Fibroblast of lung (primary cell): ENCODE data around the gene KRTAP23-1. TPM values are rescaled to one million over a fixed set of nuclear protein-coding genes. Genes with fewer than 3 reads are reported as not detected.
A peak's percentile ranks its signal among the peaks of the same experiment; 100 is the strongest.

Source experiments
- DNase-seq, 2 donors: peaks; one replicate each; pipeline versions ENCODE4 v3.0.0 to v3.0.0-alpha.2; 2010; ENCODE audit warnings: low read depth in 2 of 2
- H2AFZ ChIP-seq: 2 replicates; pipeline ENCODE4 v1.5.1; 2012; ENCODE audit warnings: low read length, control low read depth, inconsistent platforms
- H3K27ac ChIP-seq: 2 replicates; pipeline ENCODE4 v1.5.1; 2011; ENCODE audit warnings: low read length, control low read depth; ENCODE audit not compliant: insufficient read depth
- H3K27me3 ChIP-seq: 2 replicates; pipeline ENCODE4 v1.5.1; 2011; ENCODE audit warnings: mild to moderate bottlenecking, low read length; ENCODE audit not compliant: control insufficient read depth, insufficient read depth
- H3K36me3 ChIP-seq: 2 replicates; pipeline ENCODE4 v1.5.1; 2011; ENCODE audit warnings: low read length; ENCODE audit not compliant: control insufficient read depth, insufficient read depth
- H3K4me1 ChIP-seq: 2 replicates; pipeline ENCODE4 v1.5.1; 2011; ENCODE audit warnings: low read length; ENCODE audit not compliant: control insufficient read depth, insufficient read depth; ENCODE audit errors: extremely low read depth
- H3K4me2 ChIP-seq: 2 replicates; pipeline ENCODE4 v1.5.1; 2011; ENCODE audit warnings: low read length, control low read depth; ENCODE audit not compliant: insufficient read depth; ENCODE audit errors: extremely low read depth
- H3K4me3 ChIP-seq, 4 experiments: fragments of 200-600 bp in 1 of 4; sonication (generic) in 1 of 4; replicated peaks in 1 of 4; 2 replicates each; pipeline ENCODE4 v1.5.1; 2011 to 2016; ENCODE audit warnings: low read length in 4 of 4, low read depth in 3 of 4, mild to moderate bottlenecking in 3 of 4, control low read depth in 2 of 4, inconsistent platforms in 1 of 4, mixed read lengths in 1 of 4; ENCODE audit not compliant: insufficient read depth in 1 of 4; ENCODE audit errors: control extremely low read depth in 1 of 4
- H3K79me2 ChIP-seq: 2 replicates; pipeline ENCODE4 v1.5.1; 2012; ENCODE audit warnings: mild to moderate bottlenecking, low read length, inconsistent platforms; ENCODE audit not compliant: control insufficient read depth, insufficient read depth
- H3K9ac ChIP-seq: 2 replicates; pipeline ENCODE4 v1.5.1; 2011; ENCODE audit warnings: mild to moderate bottlenecking, low read length, control low read depth; ENCODE audit not compliant: insufficient read depth
- H3K9me3 ChIP-seq: 2 replicates; pipeline ENCODE4 v1.5.1; 2012; ENCODE audit warnings: low read depth, low read length; ENCODE audit not compliant: control insufficient read depth, insufficient read depth
- H4K20me1 ChIP-seq: 2 replicates; pipeline ENCODE4 v1.5.1; 2011; ENCODE audit warnings: low read length; ENCODE audit not compliant: control insufficient read depth, insufficient read depth; ENCODE audit errors: extremely low read depth
- CTCF ChIP-seq, 2 donors: IDR thresholded peaks in 1 of 2; conservative IDR thresholded peaks in 1 of 2; 1 replicate in 1 of 2; 2 replicates in 1 of 2; pipeline ENCODE4 v1.5.1; 2011 to 2012; ENCODE audit warnings: low read length in 2 of 2, control low read depth in 1 of 2, inconsistent platforms in 1 of 2, low read depth in 1 of 2, mild to moderate bottlenecking in 1 of 2
- EZH2 ChIP-seq: IDR thresholded peaks from 2 replicates; pipeline ENCODE4 v1.5.1; 2012; ENCODE audit warnings: low read length, control low read depth, mild to moderate bottlenecking; ENCODE audit errors: missing control alignments
- polyA plus RNA-seq, 2 donors: library from polyadenylated mRNA; depleted of rRNA in 1 of 2; stranded (reverse) in 1 of 2; unstranded in 1 of 2; fragments of >200 nt; gene quantifications; 2 replicates each; pipeline ENCODE4 v1.2.1, GENCODE V29; 2011 to 2012; ENCODE audit warnings: missing spikeins in 1 of 2
- total RNA-seq: library from RNA; depleted of rRNA; stranded (reverse); fragments of >200 nt; gene quantifications from 2 replicates; pipeline ENCODE4 v1.2.1, GENCODE V29; 2014

KRTAP23-1 gene
- total and polyA plus RNA-seq, 2 donors (not counting 1 experiment from before 2014, with no cell fraction given) = not detected

- no peak overlapping the region for H3K9ac ChIP-seq
- H3K4me1 ChIP-seq = no peaks in the 10 kb centered on the region
- TF ChIP-seq EZH2 (no peak), CTCF (conservative IDR thresholded peaks at IDR 0.05 in 1 of 2, IDR thresholded peaks at IDR 0.05 in 1 of 2; ENCODE audit: low read depth in 1 of 2, low read length in 2 of 2) (no peak)
- no peaks in the 10 kb centered on the region for H3K79me2 ChIP-seq
- no peaks in the 10 kb centered on the region for H4K20me1 ChIP-seq
- H2AFZ ChIP-seq = no peak overlapping the region
- no peak overlapping the region for H3K4me2 ChIP-seq
- no peak for DNase-seq
- no peaks in the 10 kb centered on the region for H3K27me3 ChIP-seq
- H3K4me3 ChIP-seq = no peak overlapping the region
- H3K9me3 ChIP-seq = no peaks in the 10 kb centered on the region
- no peaks in the 10 kb centered on the region for H3K36me3 ChIP-seq
- no peak overlapping the region for H3K27ac ChIP-seq
These were observed 10.6 kb downstream of the KRTAP23-1 start for GRCh38 chr21:30337772-30338171.

- Histone ChIP-seq H4K20me1 (no peaks in the 10 kb centered on the region), H3K27me3 (no peaks in the 10 kb centered on the region), H3K4me2 (no peak within 1 kb of the TSS), H3K27ac (no peak within 1 kb of the TSS), H3K36me3 (no peaks in the 10 kb centered on the region), H3K4me3 (no peak within 1 kb of the TSS), H2AFZ (no peak within 1 kb of the TSS), H3K9me3 (no peaks in the 10 kb centered on the region), H3K9ac (no peak within 1 kb of the TSS), H3K79me2 (no peaks in the 10 kb centered on the region), H3K4me1 (no peaks in the 10 kb centered on the region)
- no peak for DNase-seq
- TF ChIP-seq EZH2 (no peak), CTCF (conservative IDR thresholded peaks at IDR 0.05 in 1 of 2, IDR thresholded peaks at IDR 0.05 in 1 of 2; ENCODE audit: low read depth in 1 of 2, low read length in 2 of 2) (no peak)
These were observed 11.1 kb downstream of the KRTAP23-1 start, which contains the start of gene KRTAP27-1 for GRCh38 chr21:30337276-30337744. Gene KRTAP27-1 (minus strand): TSS chr21:30337694. CDS start chr21:30337668, 26 bp downstream.

- Histone ChIP-seq H3K9me3 (no peaks in the 10 kb centered on the region), H3K4me1 (no peaks in the 10 kb centered on the region), H3K4me2 (no peak overlapping the region), H3K36me3 (no peaks in the 10 kb centered on the region), H3K27ac (no peak overlapping the region), H3K9ac (no peak overlapping the region), H3K27me3 (no peaks in the 10 kb centered on the region), H2AFZ (no peak overlapping the region), H3K4me3 (no peak overlapping the region), H4K20me1 (no peaks in the 10 kb centered on the region), H3K79me2 (no peaks in the 10 kb centered on the region)
- DNase-seq = peak in 1 of 2 donors; percentile 17
- no peak for TF ChIP-seq EZH2
- TF ChIP-seq CTCF (conservative IDR thresholded peaks at IDR 0.05 in 1 of 2, IDR thresholded peaks at IDR 0.05 in 1 of 2; ENCODE audit: low read depth in 1 of 2, low read length in 2 of 2) = no peak
These were observed 11.8 kb downstream of the KRTAP23-1 start for GRCh38 chr21:30336596-30336995.
